Muscle of arm (tissue), 12 donors: ENCODE data around the gene ARHGEF25. TPM values are rescaled to one million over a fixed set of nuclear protein-coding genes. Genes with fewer than 3 reads are reported as not detected.
"Not testable (repeated sequence)": the region's sequence is repeated elsewhere in the genome, so short reads cannot be mapped to it uniquely, and the experiment has no call there.

Experiments
- DNase-seq: peaks from one replicate; pipeline ENCODE4 v3.0.0-alpha.2; 2013
- polyA plus RNA-seq, 12 donors: library from polyadenylated mRNA; unstranded; fragments of 120-200 nt; gene quantifications; one replicate each; pipeline ENCODE4 v1.2.1, GENCODE V29; 2013; ENCODE audit not compliant: insufficient read length in 12 of 12

ARHGEF25 gene
- polyA plus RNA-seq, 12 donors = 24.8 to 40.3 (median 34.3) TPM; not detected in 1

- peak; percentile 66 for DNase-seq
Observed at GRCh38 chr12:57632958-57633840, 22.0 kb downstream of the ARHGEF25 start, which contains the start of gene B4GALNT1. Gene B4GALNT1 (minus strand): TSS chr12:57633201. CDS start chr12:57632132, 1,069 bp downstream.

- not testable (repeated sequence) for DNase-seq
Observed at GRCh38 chr12:57636731-57637130, 25.5 kb downstream of the ARHGEF25 start.

DNA sequence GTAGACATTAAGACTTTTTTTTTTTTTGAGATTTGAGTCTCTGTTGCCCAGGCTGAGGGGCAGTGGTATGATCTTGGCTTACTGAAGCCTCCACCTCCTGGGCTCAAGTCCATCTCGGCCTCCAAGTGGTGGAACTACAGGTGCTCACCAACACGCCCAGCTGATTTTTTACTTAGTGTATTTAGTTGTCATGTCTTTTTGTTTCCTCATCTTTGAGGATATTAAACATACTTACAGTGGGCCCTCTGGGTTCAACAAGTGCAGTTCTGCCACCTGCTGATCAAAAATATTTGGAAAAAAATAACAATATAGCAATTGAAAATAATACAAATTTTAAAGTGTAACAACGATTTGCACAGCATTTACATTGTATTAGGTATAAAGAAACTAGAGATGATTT, 26.1 kb downstream of the ARHGEF25 start:
- DNase-seq = no peak

- no peak for DNase-seq
Observed at GRCh38 chr12:57638096-57638495, 26.9 kb downstream of the ARHGEF25 start.

GRCh38 chr12:57640175-57641042, 29.2 kb downstream of the ARHGEF25 start:
- no peak for DNase-seq

- DNase-seq = no peak
Observed at GRCh38 chr12:57641699-57642442, 30.6 kb downstream of the ARHGEF25 start.

DNA sequence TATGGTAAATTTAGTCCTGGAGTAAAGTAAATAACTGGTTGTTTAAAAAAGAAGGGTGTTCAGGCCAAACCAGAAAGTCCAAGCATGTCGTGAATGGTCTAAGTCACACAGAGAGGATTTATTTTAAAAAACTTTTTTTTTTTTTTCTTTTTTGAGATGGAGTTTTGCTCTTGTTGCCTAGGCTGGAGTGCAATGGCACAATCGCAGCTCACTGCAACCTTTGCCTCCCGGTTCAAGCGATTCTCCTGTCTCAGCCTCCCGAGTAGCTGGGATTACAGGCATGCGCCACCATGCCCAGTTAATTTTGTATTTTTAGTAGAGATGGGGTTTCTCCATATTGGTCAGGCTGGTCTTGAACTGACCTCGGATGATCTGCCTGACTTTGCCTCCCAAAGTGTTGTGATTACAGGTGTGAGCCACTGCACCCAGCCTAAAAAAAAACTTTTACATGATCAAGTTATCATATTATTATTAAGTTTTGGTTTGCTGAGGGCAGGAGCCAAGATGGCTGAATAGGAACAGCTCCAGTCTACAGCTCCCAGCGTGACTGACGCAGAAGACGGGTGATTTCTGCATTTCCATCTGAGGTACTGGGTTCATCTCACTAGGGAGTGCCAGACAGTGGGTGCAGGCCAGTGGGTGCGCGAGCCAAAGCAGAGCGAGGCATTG, 34.9 kb downstream of the ARHGEF25 start:
- DNase-seq = not testable (repeated sequence)

DNA sequence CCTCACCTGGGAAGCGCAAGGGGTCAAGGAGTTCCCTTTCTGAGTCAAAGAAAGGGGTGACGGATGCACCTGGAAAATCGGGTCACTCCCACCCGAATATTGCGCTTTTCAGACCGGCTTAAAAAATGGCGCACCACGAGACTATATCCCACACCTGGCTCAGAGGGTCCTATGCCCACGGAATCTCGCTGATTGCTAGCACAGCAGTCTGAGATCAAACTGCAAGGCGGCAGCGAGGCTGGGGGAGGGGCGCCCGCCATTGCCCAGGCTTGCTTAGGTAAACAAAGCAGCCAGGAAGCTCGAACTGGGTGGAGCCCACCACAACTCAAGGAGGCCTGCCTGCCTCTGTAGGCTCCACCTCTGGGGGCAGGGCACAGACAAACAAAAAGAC, 35.4 kb downstream of the ARHGEF25 start:
- DNase-seq = not testable (repeated sequence)

DNA sequence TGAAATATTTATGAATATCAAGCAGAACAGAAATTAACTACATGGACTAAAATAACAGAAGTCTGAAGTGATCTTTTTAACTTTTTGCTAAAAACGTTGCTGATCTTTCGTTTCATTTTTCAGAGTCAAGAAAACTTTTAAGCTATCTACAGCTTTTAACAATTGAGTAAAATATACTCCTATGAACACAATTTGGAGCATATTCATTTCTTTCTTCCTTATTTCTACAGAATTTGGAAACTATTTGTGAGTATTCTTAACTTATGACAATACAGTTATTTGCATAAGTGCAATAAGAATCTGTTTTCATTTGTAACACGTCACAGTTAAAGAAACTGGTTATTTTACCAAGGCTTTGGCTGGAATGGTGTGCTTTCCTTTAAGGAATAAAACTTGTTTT, 42.8 kb downstream of the ARHGEF25 start:
- no peak for DNase-seq

GRCh38 chr12:57655541-57656240, 44.5 kb downstream of the ARHGEF25 start:
- DNase-seq = no peak

GRCh38 chr12:57656408-57656807, 45.2 kb downstream of the ARHGEF25 start:
- DNase-seq = not testable (repeated sequence)

DNA sequence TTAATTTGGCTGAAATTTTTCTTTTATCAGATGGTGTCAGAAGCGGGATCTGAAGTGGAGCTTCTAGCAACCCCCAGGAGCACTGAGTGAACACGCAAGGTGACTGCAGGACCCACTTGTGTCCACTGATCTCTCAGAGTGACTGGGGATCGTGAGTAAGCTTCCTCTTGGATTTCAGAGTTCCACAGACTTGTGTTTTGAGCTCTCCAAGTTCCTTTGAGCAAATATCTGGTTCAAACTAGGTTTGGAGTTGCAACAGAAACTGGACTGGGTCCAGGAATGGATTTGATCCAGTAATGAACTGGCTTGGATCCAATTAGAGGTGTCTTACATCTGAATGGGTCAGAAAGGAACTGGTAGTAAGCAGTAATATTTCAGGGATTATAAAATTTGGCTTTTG, 46.5 kb downstream of the ARHGEF25 start:
- DNase-seq = no peak

DNA sequence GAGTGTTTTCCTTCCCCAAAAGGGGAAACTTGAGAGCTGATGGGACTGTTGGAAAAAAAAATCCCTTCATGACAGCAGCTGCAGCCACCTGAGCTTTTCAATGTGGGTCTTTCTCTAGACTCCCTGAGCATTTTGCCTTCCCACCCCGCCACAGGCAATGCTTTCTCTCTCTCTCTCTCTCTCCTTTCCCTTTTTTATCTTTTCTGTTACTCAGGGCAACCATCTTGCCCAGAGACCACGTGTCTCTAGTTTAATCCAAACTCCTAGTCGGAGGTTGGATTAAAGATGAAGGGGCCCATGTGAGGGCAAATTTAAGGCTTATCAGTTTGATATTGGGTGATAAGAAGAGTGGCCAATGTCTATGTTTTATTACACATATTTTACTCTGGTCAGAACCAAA, 47.7 kb downstream of the ARHGEF25 start:
- no peak for DNase-seq

- DNase-seq = no peak
Observed at GRCh38 chr12:57661376-57661775, 50.1 kb downstream of the ARHGEF25 start.

DNA sequence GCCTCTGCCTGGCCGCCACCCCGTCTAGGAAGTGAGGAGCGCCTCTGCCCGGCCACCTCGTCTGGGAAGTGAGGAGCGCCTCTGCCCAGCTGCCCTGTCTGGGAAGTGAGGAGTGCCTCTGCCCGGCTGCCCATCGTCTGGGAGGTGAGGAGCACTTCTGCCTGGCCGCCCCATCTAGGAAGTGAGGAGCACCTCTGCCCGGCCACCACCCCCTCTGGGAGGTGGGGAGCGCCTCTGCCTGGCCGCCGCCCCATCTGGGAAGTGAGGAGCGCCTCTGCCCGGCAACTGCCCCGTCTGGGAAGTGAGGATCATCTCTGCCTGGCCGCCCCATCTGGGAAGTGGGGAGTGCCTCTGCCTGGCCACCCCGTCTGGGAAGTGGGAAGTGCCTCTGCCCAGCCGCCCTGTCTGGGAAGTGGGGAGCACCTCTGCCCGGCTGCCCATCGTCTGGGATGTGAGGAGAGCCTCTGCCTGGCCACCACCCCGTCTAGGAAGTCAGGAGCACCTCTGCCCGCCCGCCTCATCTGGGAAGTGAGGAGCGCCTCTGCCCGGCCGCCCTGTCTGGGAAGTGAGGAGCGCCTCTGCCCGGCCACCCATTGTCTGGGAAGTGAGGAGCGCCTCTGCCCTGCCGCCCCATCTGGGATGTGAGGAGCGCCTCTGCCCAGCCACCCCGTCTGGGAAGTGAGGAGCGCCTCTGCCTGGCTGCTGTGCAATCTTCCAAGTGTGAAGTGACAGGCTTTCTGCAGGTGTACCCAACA, 54.0 kb downstream of the ARHGEF25 start:
- not testable (repeated sequence) for DNase-seq
